LNCaP clone FGC (cell line): Measurements from ENCODE around the gene GSTP1.

Source experiments
- DNase-seq: peaks from one replicate; pipeline ENCODE4 v3.0.0-alpha.2; 2011; ENCODE audit warnings: low read depth
- H3K4me3 ChIP-seq: 2 replicates; pipeline ENCODE4 v1.5.1; 2011; ENCODE audit warnings: mild to moderate bottlenecking, low read depth, low read length, control low read depth
- CTCF ChIP-seq: IDR thresholded peaks from 2 replicates; pipeline ENCODE4 v1.5.1; 2012; ENCODE audit warnings: mild to moderate bottlenecking; ENCODE audit not compliant: control insufficient read depth, insufficient read depth; ENCODE audit errors: extremely low read depth

Gene GSTP1

GRCh38 chr11:67606492-67607295 is 23.1 kb downstream of the GSTP1 start, which contains the start of gene NDUFV1:
Gene NDUFV1 (plus strand): TSS chr11:67606936. CDS start chr11:67607005, 69 bp downstream.
- H3K4me3 ChIP-seq = peak within 1 kb of the TSS; percentile 100
- peak; percentile 77 for TF ChIP-seq CTCF
- DNase-seq = peak; percentile 73

GRCh38 chr11:67607507-67607906 is 23.9 kb downstream of the GSTP1 start:
- H3K4me3 ChIP-seq = peak overlapping the region; percentile 100
- no peak for DNase-seq
- no peak for TF ChIP-seq CTCF

GRCh38 chr11:67608486-67608885 is 24.9 kb downstream of the GSTP1 start:
- no peak overlapping the region for H3K4me3 ChIP-seq
- no peak for TF ChIP-seq CTCF
- DNase-seq = no peak

- TF ChIP-seq CTCF = no peak
- no peak overlapping the region for H3K4me3 ChIP-seq
- DNase-seq = no peak
These were observed 25.7 kb downstream of the GSTP1 start for GRCh38 chr11:67609316-67609715.

- H3K4me3 ChIP-seq = no peak overlapping the region
- no peak for DNase-seq
- TF ChIP-seq CTCF = no peak
These were observed 26.8 kb downstream of the GSTP1 start for GRCh38 chr11:67610302-67610868.

- no peak for TF ChIP-seq CTCF
- H3K4me3 ChIP-seq = no peak overlapping the region
- DNase-seq = no peak
These were observed 27.6 kb downstream of the GSTP1 start for GRCh38 chr11:67611165-67611564.
